AML-193 (cell line): ENCODE data around the gene CEP120.
"Not testable (repeated sequence)": the region's sequence is repeated elsewhere in the genome, so short reads cannot be mapped to it uniquely, and the experiment has no call there.

Experiments
- DNase-seq, 2 experiments: peaks; one replicate each; lab custom pipeline; 2025; lab: John Stamatoyannopoulos, UW

Gene CEP120

DNA sequence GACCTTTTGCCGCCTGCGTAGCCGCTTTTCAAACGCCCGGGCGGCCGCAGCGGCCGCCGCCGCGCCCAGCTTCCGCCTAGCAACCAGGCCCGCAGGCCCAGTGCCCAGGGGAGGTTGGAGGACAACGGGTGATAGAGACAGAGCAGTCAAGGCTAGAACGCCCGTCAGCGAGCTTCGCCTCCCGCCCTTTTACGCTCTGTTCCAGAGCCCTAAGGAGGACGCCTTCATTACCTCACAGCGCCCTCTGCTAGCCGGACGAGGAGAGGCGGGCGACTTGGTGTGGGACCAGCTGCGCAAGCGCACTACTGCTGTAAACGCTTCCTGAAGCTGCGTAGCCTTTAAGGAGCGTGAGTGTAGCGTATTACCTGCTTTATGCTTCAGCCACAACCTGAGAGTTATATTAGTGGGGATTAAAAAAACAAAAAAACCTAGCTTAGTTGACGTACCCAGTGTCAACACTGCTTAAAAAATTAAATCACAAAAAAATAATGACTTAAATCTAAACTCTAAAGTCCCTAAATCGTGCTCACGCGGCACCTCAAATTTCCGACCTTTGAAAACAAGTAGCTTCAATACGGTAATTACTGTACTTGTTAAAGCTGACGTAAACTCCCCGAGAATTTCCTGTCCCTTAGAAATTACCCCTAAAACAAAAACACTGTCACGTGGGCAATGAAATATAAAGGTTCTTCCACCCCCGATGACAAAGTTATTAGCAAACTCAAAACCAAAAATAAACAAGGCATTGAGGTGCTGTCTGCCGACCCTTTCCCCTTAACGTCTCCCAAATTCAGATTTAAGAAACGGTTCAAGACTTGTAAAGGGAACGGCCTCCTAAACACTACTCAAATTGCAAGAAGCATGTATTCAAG, at the start of gene CEP120:
Gene CEP120 (minus strand): TSS at position 126 of the 872 bp plus-strand sequence. CDS start 405 bp downstream, outside the sequence.
- DNase-seq = peak; percentile 95 to 98

DNA sequence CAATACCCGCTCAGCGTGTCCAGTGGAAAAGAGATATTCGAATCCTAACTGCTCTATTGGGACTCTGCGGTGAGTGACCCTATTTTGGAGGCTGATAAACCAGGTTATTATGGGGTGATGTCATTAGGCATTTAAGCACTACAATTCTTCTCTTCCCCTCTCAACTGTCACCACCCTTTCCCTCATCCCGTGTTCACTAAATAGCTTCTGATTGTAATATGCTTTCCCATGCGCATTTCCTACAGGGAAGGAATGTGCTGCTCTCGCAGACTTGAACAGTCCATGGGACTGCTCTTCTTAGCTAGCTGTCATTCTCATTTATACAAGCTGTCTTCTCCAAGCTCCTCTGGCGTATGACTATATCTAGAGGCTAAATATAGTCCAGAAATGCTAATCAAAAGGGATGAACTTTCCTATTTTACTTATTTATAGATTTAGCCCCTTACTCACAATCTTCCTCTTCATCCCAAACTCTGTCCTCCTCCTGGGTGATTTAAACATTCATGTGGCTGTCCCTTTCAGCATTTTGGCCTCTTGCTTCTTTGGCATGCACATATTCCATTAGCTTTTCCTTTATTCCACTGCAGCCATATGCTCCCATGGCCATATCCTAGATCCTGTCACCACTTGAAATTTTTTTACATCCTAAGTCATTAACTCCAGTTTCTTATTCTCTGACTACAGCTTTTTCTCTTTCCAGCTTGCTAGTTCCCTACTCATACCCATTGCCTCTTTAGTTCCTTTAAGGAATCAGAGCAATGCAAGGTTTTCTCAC, 49.1 kb upstream of the CEP120 start:
- DNase-seq = no peak

DNA sequence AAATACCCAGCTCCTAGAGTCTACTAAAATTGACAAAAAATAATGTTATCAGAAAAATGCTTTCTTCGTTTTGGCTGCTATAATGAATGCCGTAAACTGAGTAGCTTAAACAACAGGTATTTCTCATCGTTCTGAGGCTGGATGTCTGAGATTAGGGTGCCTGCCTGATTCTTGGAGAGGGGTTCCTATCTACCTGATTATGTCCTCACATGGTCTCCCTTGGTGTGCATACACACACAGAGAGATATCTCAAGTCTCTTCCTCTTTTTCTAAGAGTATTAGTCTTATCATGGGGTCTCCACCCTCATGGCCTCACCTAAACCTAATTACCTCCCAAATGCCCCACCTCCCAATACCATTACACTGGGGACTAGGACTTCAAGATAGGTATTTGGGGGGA, 48.2 kb upstream of the CEP120 start:
- no peak for DNase-seq

DNA sequence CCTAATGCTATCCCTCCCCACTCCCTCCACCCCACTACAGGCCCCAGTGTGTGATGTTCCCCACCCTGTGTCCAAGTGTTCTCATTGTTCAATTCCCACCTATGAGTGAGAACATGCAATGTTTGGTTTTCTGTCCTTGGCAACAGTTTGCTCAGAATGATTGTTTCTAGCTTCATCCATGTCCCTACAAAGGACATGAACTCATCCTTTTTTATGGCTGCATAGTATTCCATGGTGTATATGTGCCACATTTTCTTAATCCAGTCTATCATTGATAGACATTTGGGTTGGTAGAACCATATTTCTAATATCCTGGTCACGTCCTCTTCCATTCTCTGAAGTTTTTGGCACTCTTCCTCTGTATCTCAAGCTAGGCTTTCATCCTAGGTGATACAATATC, 43.6 kb upstream of the CEP120 start:
- DNase-seq = not testable (repeated sequence)

DNA sequence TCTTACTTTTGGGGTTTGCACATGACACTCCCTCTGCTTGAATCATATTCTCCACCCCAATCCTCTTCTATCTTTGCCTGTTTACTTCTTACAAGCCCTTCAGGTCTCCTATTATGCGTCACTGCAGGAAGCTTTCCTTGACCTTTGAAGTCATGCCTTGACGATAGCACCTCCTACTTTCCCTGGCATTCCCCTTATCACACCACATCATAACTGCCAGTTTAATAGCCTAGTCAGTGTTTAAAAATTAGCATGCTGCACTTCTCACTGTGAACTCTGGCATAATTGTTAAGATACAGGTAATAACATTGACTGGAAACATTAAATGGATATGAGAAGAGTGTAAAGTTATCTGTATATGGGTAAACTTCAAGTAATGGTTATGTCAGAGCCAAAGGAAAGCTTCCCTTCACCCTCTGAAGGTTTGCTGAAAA, 37.1 kb upstream of the CEP120 start:
- DNase-seq = no peak

DNA sequence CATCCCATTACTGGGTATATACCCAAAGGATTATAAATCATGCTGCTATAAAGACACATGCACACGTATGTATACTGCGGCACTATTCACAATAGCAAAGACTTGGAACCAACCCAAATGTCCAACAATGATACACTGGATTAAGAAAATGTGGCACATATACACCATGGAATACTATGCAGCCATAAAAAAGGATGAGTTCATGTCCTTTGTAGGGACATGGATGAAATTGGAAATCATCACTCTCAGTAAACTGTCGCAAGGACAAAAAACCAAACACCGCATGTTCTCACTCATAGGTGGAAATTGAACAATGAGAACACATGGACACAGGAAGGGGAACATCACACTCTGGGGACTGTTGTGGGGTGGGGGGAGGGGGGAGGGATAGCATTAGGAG, 35.8 kb upstream of the CEP120 start:
- DNase-seq = not testable (repeated sequence)

DNA sequence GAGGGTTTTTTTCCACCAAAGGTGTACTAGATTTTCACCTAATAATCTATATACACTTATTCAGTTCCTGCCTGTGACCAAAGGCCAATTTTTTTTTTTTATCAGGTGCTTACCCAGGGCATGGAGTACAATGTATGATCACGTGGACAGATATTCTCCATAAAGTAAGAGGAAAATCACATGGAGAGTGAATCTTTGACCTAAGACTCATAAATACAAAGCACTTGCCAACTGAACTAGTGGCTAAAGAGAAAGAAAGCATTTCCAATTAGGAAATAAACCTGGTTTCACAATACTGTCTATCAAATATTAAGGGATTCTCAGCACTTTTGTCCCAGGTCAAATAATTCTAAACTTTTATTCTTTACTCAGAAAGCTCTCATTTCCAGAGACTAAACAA, 33.0 kb upstream of the CEP120 start:
- DNase-seq = no peak

DNA sequence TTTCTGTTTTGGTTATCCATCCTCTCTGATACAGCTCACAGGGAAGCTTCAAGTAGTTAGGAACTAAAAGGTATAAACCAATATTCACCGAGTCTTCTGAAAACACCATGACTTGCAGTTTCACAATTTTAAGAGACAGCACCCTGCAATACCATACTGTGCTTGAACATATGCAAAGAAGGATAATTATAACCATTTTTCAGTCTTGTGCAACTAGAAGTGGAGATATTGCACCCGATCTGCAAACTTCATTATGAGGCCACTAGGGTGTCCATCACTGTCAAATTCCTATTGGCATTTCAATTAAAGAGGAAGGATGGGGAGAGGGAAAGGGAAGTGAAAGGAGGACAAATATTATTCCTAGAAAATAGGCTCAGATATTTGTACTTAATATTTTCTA, 32.4 kb upstream of the CEP120 start:
- DNase-seq = peak; percentile 20 to 22

DNA sequence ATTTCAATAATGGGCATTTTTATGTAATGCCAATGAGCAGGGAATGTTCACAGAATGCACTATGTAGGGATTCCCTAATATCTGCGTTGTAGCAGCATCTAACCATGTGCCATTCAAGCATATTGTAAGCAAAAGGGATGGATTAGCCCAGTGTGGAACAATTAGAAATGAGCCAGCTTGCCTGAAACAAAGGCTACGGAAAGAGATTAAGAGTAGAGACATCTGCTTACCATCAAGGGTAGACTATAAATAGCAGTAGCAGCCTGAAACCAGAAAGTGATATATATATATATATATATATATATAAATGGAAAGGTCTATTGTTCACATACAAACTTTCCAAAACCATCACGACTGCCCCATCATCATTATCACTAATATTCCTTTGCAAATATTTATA, 31.9 kb upstream of the CEP120 start:
- DNase-seq = no peak

DNA sequence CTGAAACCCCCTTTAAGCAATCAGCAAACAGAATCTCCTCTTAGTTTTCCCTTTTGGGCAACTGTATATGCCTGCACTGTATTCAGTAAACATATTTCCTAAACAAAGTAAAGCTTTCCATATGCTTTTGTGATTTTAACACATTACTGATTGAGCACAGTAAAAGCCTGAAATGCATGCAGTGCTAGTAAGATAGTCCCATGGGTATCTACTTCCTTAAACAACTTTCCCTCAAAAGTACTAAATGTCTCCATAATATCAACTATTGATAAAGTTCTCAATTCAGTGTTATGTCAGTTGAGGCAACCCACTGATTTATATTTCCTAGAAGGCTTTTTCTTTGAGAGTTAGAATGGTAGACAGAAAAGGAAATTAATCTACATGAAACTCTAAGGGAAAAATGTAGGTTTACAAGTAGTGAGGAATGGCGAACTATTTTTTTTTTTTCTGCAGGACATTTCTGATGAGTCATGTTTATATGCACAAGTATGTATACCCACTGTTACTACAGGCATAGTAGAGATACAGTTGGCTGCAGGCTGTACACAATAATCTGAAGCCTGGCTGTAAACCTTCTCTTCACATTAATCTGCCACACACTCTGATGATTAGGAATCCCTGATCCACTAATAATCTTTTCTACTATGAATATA, 31.2 kb upstream of the CEP120 start:
- no peak for DNase-seq

DNA sequence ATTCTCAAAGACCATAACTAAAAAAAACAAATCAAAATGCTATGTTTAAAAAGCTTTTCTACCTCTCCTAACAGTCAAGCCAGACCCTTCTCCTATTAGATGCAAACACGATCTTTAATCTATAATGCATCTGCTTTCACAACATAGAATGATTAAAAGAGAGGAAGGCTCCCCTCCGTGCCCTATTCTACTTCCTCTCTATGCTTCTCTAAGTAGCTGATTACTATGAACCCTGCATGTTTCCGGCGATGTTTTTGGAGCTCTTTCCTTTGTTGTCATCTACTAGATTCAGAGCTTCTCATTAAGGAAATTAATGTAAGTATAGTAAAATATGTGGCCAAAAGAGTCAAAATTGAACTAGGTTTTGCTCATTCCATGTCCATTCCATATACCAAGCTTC, 29.2 kb upstream of the CEP120 start:
- DNase-seq = no peak

DNA sequence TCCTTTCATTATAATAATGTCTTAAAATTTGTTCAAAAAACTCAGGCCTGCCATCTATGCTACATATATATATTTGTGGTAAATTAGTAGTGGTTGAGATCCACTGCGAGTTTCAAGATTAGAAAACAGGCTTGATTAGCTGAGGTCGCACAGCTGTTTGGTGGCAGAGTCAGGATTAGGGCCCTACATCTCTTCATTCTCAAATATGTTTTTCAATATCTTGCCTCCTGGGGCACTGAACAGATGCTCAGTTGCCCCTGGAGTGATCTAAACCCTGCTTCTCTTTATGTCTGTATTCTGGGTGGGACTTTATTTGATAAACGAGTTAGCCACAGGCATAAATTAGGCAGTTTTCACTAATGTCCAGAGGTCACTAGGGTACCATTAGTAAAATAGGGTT, 27.8 kb upstream of the CEP120 start:
- no peak for DNase-seq

DNA sequence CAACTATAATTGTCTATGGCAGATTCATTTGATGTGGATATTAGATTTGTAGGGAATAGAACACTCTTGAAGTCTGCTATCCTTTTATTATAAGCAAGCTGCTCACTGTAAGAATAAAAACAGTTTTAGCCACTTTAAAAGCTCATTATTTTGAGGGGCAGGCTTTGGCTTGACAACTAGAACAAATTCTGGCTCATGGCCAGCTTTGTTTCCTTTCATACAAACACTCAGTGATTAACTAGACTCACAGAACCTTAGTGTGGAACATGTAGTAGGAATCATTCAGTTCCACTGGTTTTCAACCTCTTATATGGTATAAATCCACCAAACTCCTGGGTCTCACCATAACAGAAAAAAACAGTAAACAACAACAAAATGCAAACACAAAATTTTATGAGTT, 27.4 kb upstream of the CEP120 start:
- no peak for DNase-seq

DNA sequence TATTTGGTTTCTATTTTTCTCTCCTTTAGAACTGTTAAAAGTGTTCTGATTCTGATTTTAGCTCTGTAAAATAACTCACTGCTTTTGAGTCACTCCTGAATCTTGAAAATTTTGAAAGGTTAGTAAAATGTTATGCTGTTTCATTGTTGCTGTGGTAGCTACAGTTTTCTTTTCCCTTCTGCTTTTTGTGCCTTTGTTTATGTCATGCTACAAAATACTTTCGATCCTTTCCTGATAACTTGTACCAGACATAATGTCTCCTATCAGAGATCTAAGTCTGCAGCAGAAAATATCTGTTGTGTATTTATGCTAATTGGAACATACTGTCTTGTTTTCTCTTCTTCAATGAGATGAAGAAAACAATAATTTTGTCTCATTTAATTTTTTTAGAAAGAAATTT, 26.9 kb upstream of the CEP120 start:
- no peak for DNase-seq

DNA sequence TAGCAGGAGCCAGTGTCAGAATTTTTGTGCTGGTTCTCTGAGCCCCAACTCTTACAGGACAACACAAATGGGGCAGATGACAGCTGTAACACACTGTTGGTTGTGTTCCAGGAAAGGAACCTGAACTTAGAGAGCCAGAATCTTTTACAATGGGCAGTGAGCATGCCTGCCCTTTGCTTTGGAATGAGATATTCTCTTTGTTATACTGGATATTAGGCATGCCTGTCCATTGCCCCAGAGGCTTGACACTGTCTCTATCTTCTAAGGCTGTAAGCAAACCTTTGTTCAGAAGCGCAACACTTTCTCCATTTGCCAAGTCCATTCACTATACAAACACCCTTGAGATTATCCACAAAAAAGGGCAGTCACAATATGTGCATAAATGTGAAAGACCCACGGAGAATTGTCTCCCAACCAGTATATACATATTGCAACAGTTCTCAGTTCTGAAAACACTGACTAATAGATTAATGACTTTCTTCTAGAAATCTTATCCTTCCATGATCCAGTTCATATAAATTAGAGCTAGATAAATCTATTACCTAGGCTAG, 26.3 kb upstream of the CEP120 start:
- no peak for DNase-seq

DNA sequence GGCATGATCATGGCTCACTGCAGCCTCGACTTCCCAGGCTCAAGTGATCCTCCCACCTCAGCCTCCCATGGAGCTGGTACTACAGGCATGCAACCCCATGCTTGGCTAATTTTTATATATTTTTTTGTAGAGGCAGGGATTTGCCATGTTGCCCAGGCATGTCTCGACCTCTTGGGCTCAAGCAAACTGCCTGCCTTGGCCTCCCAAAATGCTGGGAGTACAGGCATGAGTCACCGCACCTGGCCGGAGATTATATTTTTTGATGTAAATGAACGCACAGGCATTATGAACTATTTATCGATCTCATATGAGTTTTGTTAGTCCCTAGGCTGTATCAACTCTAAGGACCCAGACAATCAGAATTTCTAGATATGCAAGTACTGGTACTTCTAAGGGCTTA, 25.5 kb upstream of the CEP120 start:
- DNase-seq = no peak

DNA sequence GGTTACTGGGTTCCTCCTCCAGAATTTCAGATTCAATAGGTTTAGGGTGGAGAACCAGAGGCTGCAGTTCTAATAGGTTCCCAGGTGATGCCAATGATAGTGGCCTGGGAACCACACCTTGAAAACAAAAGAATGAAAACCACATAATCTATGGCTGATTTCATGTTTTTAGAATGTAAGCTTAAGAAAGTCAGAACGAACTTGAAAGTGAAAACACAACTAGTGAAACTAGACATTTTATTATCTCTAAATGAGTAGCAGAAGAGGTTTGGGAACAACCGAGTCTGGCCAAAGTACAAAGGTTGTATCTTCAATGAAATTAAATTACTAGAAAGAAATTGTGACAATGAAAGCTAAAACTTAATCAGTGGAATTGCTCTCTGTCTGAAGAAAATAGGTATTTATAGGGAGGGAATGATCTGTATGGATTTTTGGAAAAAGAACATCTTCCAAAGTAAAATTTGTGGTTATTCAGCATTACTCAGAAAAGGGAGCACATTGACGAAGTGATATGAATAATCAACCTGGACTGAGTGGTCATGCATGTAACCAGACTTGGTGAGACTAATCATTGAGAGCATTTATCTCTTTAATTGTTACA, 24.9 kb upstream of the CEP120 start:
- no peak for DNase-seq

DNA sequence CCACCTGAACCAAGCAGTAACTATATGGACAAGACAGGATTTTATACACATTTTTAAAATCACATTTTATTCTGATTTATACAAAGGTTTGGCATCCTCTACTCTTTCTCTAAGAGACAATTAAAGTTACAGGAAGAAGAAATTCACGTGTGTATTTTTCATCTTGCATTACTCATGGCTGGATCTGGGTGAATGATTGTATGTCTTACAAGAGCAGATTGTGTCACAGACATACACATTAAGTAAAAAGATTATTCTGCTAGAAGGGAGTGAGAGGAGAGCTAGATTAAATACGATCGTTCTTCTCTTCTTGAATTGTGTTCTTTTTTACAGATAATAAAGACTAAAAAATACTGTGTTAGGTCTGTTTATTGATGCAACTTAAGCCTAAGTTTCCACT, 20.8 kb upstream of the CEP120 start:
- no peak for DNase-seq

DNA sequence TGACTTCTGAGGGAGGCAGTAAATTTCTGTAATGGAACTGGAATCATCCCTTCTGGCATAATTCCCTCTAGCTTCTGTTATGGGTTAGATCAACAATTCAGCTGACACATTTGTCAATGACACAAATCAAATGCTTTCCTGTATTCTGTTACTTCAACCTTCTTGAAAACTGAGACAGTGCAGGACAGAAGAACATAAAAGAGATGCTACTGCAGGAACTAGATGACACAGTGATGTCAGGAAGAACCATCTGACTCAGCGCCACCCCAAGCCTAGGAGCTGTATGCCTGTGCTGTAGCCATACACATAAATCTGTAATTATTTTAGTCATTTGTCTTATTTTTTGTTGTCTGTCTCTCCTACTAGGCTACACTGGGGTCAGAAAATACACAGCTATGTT, 18.2 kb upstream of the CEP120 start:
- DNase-seq = no peak

DNA sequence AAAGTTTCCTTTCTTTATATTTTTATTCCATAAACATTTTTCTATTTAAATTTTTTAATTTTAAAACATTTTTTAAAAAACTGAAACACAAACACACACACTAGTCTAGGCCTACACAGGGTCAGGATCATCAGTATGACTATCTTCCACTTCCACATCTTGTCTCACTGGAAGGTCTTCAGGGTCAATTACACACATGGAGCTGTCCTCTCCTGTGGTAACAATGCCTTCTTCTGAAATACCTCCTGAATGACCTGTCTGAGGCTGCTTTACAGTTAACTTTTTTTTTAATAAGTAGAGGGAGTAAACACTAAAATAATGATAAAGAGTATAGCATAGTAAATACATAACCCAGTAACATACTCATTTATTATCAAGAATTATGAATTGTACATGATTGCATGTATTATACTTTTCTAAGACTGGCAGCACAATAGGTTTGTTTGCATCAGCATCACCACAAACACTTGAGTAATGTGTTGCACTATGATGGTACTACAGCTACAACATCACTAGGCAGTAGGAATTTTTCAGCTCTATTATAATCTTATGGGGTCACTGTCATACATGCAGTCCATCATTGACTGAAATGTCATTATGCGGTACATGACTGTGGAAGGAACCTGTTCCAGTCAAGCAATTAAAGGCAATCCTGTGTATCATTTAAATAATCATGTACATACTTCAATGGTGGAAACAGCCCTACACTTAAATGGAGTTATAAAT, 17.4 kb upstream of the CEP120 start:
- DNase-seq = no peak

DNA sequence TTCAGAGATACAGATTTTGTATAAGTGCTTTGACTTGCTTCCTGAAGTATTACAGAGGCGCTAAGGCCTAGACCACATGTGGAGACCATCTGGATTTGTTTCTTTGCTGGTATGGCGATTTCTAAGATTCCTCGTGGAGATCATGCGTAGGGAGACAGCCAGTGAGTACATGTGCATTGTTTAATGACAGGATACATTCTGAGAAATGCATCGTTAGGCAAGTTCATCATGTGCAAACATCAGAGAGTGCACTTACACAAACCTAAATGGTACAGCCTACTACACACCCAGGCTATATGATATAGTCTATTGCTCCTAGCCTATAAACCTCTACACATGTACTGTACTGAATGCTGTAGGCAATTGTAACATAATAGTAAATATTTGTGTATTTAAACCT, 16.5 kb upstream of the CEP120 start:
- DNase-seq = no peak
